Aorta (tissue), 5 donors: Measurements from ENCODE around the gene CAPRIN2. TPM values are rescaled to one million over a fixed set of nuclear protein-coding genes. Genes with fewer than 3 reads are reported as not detected.

Experiments
- ATAC-seq: fragments of 200-7000 bp; cut with Tn5 transposase; one replicate; pipeline ENCODE4 v1.9.1; 2022; ENCODE audit warnings: moderate library complexity; ENCODE audit not compliant: low FRiP score
- DNase-seq, 2 donors: peaks; one replicate each; pipeline ENCODE4 v3.0.0-alpha.2; 2020
- H3K27ac ChIP-seq, 2 donors: one replicate each; pipeline ENCODE4 v1.5.1; 2013; ENCODE audit warnings: low read length in 2 of 2, mild to moderate bottlenecking in 2 of 2, moderate library complexity in 2 of 2, control low read depth in 1 of 2, inconsistent platforms in 1 of 2, low read depth in 1 of 2
- H3K27me3 ChIP-seq, 2 donors: one replicate each; pipeline ENCODE4 v1.6.1; 2013; ENCODE audit warnings: control low read depth in 1 of 2, low read length in 1 of 2, mild to moderate bottlenecking in 1 of 2, moderate library complexity in 1 of 2; ENCODE audit not compliant: insufficient read depth in 2 of 2, control insufficient read depth in 1 of 2
- H3K36me3 ChIP-seq, 2 donors: one replicate each; pipeline ENCODE4 v1.6.1; 2013; ENCODE audit warnings: control low read depth in 1 of 2, low read length in 1 of 2, mild to moderate bottlenecking in 1 of 2; ENCODE audit not compliant: insufficient read depth in 2 of 2, control insufficient read depth in 1 of 2
- H3K4me1 ChIP-seq, 2 donors: one replicate each; pipeline ENCODE4 v1.6.1; 2013; ENCODE audit warnings: low read length in 2 of 2, control low read depth in 1 of 2, mild to moderate bottlenecking in 1 of 2, moderate library complexity in 1 of 2; ENCODE audit not compliant: insufficient read depth in 2 of 2, control insufficient read depth in 1 of 2
- H3K4me3 ChIP-seq, 2 donors: one replicate each; pipeline ENCODE4 v1.5.1; 2013; ENCODE audit warnings: low read length in 2 of 2, control low read depth in 1 of 2, mild to moderate bottlenecking in 1 of 2
- H3K9me3 ChIP-seq: one replicate; pipeline ENCODE4 v1.6.1; 2013; ENCODE audit warnings: mild to moderate bottlenecking, low read length; ENCODE audit not compliant: control insufficient read depth
- WGBS, 2 donors: extraction: QIAGEN DNeasy Blood & Tissue Kit; methylation state at CpG; one replicate each; pipeline ENCODE4 v1.1.7; 2013; 5-methylcytosine and 5-hydroxymethylcytosine counted together
- intact Hi-C, 2 donors: fragments of 100-400 bp; cut with DNase I; formaldehyde crosslinking; loops; one replicate each; pipeline versions ENCODE4 v1.14.2 to v1.15.0; 2022
- polyA plus RNA-seq, 2 donors: library from polyadenylated mRNA; stranded (reverse); fragments of 200-250 nt; gene quantifications; one replicate each; pipeline ENCODE4 v1.2.3, GENCODE V29; 2013
- total RNA-seq, 2 donors: library from RNA; stranded (reverse); fragmentation: NEBNext Ultra II Directional; extraction: Animal tissue kit (Norgen Biotek cat#: 25700); gene quantifications; one replicate each; pipeline ENCODE4 v1.2.1, GENCODE V29; 2021
- donor health status: healthy with polysubstance abuse.
- donor health status: Bipolar disorder and iron deficiency.
- donor health status: DM: no; HTN: no; CAD: no.
- donor health status: DM: no; HTN: no; CAD: no.
- donor health status: DM: yes; HTN: yes; CAD: no.

CAPRIN2 gene
- total and polyA plus RNA-seq, 4 donors: 7.5 to 43.5 (median 33.9) TPM

- Histone ChIP-seq H3K4me3 (no peak overlapping the region), H3K9me3 (no peaks in the 10 kb centered on the region), H3K27ac (no peak overlapping the region), H3K27me3 (no peaks in the 10 kb centered on the region), H3K36me3 (peaks cover 0 to 2% of the 10 kb centered on the region in 2 donors), H3K4me1 (no peaks in the 10 kb centered on the region)
- intact Hi-C loops: loop anchor here (10.0 kb wide), 2 partner anchors 104 to 114 kb away; no protein-coding TSS in a partner anchor
- no peak for ATAC-seq
- no peak for DNase-seq
- 66 to 71% methylated on average over 4 of the region's 4 CpGs for WGBS, 2 donors
Observed at GRCh38 chr12:30691122-30691879, 63.5 kb downstream of the CAPRIN2 start.

GRCh38 chr12:30687265-30687986, 67.3 kb downstream of the CAPRIN2 start:
- no peaks in the 10 kb centered on the region for H3K4me1 ChIP-seq
- WGBS, 2 donors: 84 to 90% methylated on average over 2 of the region's 2 CpGs
- peaks cover 0 to 2% of the 10 kb centered on the region in 2 donors for H3K36me3 ChIP-seq
- no peak overlapping the region for H3K27ac ChIP-seq
- intact Hi-C loops: no loop called here
- no peak for DNase-seq
- no peak overlapping the region for H3K4me3 ChIP-seq
- no peak for ATAC-seq
- H3K9me3 ChIP-seq: no peaks in the 10 kb centered on the region
- no peaks in the 10 kb centered on the region for H3K27me3 ChIP-seq

- DNase-seq (no peak), ATAC-seq (no peak)
- H3K9me3 ChIP-seq: no peaks in the 10 kb centered on the region
- peaks cover 2 to 5% of the 10 kb centered on the region in 2 donors for H3K36me3 ChIP-seq
- H3K27ac ChIP-seq: no peak overlapping the region
- intact Hi-C loops: loop anchor here in 1 of 2 donors (5.0 kb wide), 1 partner anchor 37 kb away; no protein-coding TSS in a partner anchor
- no peak overlapping the region for H3K4me3 ChIP-seq
- H3K4me1 ChIP-seq: no peaks in the 10 kb centered on the region
- whole genome bisulfite sequencing, 2 donors: 83 to 87% methylated on average over 1 of the region's 1 CpG
- no peaks in the 10 kb centered on the region for H3K27me3 ChIP-seq
Observed at GRCh38 chr12:30679241-30679640, 75.5 kb downstream of the CAPRIN2 start.

- H3K27me3 ChIP-seq: no peaks in the 10 kb centered on the region
- no peak overlapping the region for H3K4me3 ChIP-seq
- DNase-seq (no peak), ATAC-seq (no peak)
- peaks cover 2 to 5% of the 10 kb centered on the region in 2 donors for H3K36me3 ChIP-seq
- H3K9me3 ChIP-seq: no peaks in the 10 kb centered on the region
- intact Hi-C loops: loop anchor here in 1 of 2 donors (5.0 kb wide), 1 partner anchor 36 kb away; no protein-coding TSS in a partner anchor
- H3K4me1 ChIP-seq: no peaks in the 10 kb centered on the region
- H3K27ac ChIP-seq: no peak overlapping the region
- WGBS, 2 donors: 79 to 81% methylated on average over 1 of the region's 1 CpG
Observed at GRCh38 chr12:30678221-30678620, 76.5 kb downstream of the CAPRIN2 start.

GRCh38 chr12:30661210-30661609, 93.5 kb downstream of the CAPRIN2 start:
- Histone ChIP-seq H3K4me1 (no peaks in the 10 kb centered on the region), H3K9me3 (no peaks in the 10 kb centered on the region), H3K4me3 (no peak overlapping the region), H3K27me3 (no peaks in the 10 kb centered on the region), H3K36me3 (peaks cover 1 to 5% of the 10 kb centered on the region in 2 donors), H3K27ac (no peak overlapping the region)
- no peak for DNase-seq
- WGBS, 2 donors: 71 to 73% methylated on average over 4 of the region's 4 CpGs
- intact Hi-C loops: no loop called here
- no peak for ATAC-seq

Other genes with a start within 250 kb of the CAPRIN2 start
- gene IPO8, start 59.1 kb downstream of the CAPRIN2 start, total RNA-seq: 10 to 100 TPM; 48.9 to 49.3 TPM
- gene IPO8, start 59.1 kb downstream of the CAPRIN2 start, polyA plus RNA-seq: 10 to 100 TPM; 16.9 to 18.6 TPM
- 10 to 100 TPM in 1 of 2 donors, 1 to 10 TPM in 1; 2.8 to 14.1 TPM for gene TSPAN11, start 171.8 kb upstream of the CAPRIN2 start, total RNA-seq
- under 1 TPM in 1 of 2 donors, not detected in 1; 0.03 TPM for gene TSPAN11, start 171.8 kb upstream of the CAPRIN2 start, polyA plus RNA-seq